A549 (cell line): ENCODE data around the gene PARVB. TPM values are rescaled to one million over a fixed set of nuclear protein-coding genes. Genes with fewer than 3 reads are reported as not detected.

Experiments used
- ATAC-seq, 2 experiments: fragments of 200-7000 bp in 1 of 2; fragments of >200 bp in 1 of 2; cut with Nextera tagmentation in 1 of 2; cut with Tn5 transposase in 1 of 2; 3 replicates each; pipeline versions ENCODE4 v1.8.0 to v1.9.1; 2018 to 2020; ENCODE audit warnings: mild to moderate bottlenecking in 1 of 2, moderate library complexity in 1 of 2
- CTCF ChIA-PET: fragments of 300-600 bp; sonication (Branson Sonifier 250); formaldehyde crosslinking; extraction: SDS; loops from one replicate; lab custom pipeline; 2021; ENCODE audit warnings: antibody characterized with exemption, inconsistent platforms; lab: Yijun Ruan, JAX
- POLR2A ChIA-PET: fragments of 350-600 bp; formaldehyde crosslinking; extraction: SDS; loops from one replicate; lab custom pipeline; 2021; ENCODE audit warnings: antibody characterized with exemption, inconsistent platforms; lab: Yijun Ruan, JAX
- DNase-seq, 2 experiments: peaks; one replicate each; pipeline versions ENCODE4 v3.0.0 to v3.0.0-alpha.2; 2011 to 2016; ENCODE audit warnings: low read depth in 1 of 2, low spot score in 1 of 2
- FAIRE-seq: peaks from 2 replicates; lab custom pipeline; 2011; peaks lifted over from hg19 to GRCh38; lab: Jason Lieb, UNC
- H3K27ac ChIP-seq, 2 experiments: fragments of >200 bp; sonication (Bioruptor Twin); formaldehyde crosslinking; 3 replicates each; pipeline ENCODE4 v1.5.1; 2016 to 2017
- H3K4me1 ChIP-seq: fragments of >200 bp; sonication (Bioruptor Twin); formaldehyde crosslinking; 3 replicates; pipeline ENCODE4 v1.6.1; 2016
- H3K4me2 ChIP-seq: fragments of >200 bp; sonication (Bioruptor Twin); formaldehyde crosslinking; 3 replicates; pipeline ENCODE4 v1.6.1; 2016
- H3K4me3 ChIP-seq: fragments of >200 bp; sonication (Bioruptor Twin); formaldehyde crosslinking; 3 replicates; pipeline ENCODE4 v1.5.1; 2016
- H3K9me3 ChIP-seq: fragments of >200 bp; sonication (Bioruptor Twin); formaldehyde crosslinking; 3 replicates; pipeline ENCODE4 v1.6.1; 2016
- BCL3 ChIP-seq: fragments of >200 bp; sonication (Bioruptor Twin); formaldehyde crosslinking; IDR thresholded peaks from 3 replicates; pipeline ENCODE4 v1.6.1; 2016
- CBX2 ChIP-seq: fragments of 200-600 bp; sonication (generic); IDR thresholded peaks from 2 replicates; pipeline ENCODE4 v1.6.1; 2016; ENCODE audit warnings: low read depth, mild to moderate bottlenecking, borderline replicate concordance
- CBX8 ChIP-seq: fragments of 200-600 bp; sonication (generic); IDR thresholded peaks from 2 replicates; pipeline ENCODE4 v1.6.1; 2016
- CHD2 ChIP-seq: fragments of 150-350 bp; IDR thresholded peaks from 2 replicates; pipeline ENCODE4 v1.6.1; 2014; ENCODE audit warnings: low read length; ENCODE audit not compliant: partially characterized antibody
- EHF ChIP-seq: fragments of 250-450 bp; sonication (Bioruptor Pico); IDR thresholded peaks from 2 replicates; pipeline ENCODE4 v1.5.0; 2020; ENCODE audit warnings: mild to moderate bottlenecking
- FOSB ChIP-seq: fragments of 250-450 bp; sonication (Bioruptor Pico); IDR thresholded peaks from 2 replicates; pipeline ENCODE4 v1.5.0; 2020; ENCODE audit warnings: mild to moderate bottlenecking, moderate library complexity
- FOXS1 ChIP-seq: fragments of 250-450 bp; sonication (Bioruptor Pico); IDR thresholded peaks from 2 replicates; pipeline ENCODE4 v1.5.0; 2020; ENCODE audit warnings: mild to moderate bottlenecking, moderate library complexity
- GATA3 ChIP-seq: IDR thresholded peaks from 2 replicates; pipeline ENCODE4 v1.6.1; 2012; ENCODE audit warnings: borderline replicate concordance
- HEYL ChIP-seq: fragments of 250-450 bp; sonication (Bioruptor Pico); IDR thresholded peaks from 2 replicates; pipeline ENCODE4 v1.8.0; 2021; ENCODE audit warnings: mild to moderate bottlenecking, moderate library complexity
- HOXA7 ChIP-seq: fragments of 250-450 bp; sonication (Bioruptor Pico); IDR thresholded peaks from 2 replicates; pipeline ENCODE4 v1.5.0; 2020; ENCODE audit warnings: mild to moderate bottlenecking, moderate library complexity
- JUNB ChIP-seq: fragments of >200 bp; sonication (Bioruptor Twin); formaldehyde crosslinking; IDR thresholded peaks from 2 replicates; pipeline ENCODE4 v1.6.1; 2016
- KDM1A ChIP-seq: fragments of 200-600 bp; sonication (generic); IDR thresholded peaks from 2 replicates; pipeline ENCODE4 v1.6.1; 2016; ENCODE audit warnings: low read depth, mild to moderate bottlenecking
- KDM5A ChIP-seq: fragments of 200-600 bp; sonication (generic); IDR thresholded peaks from 2 replicates; pipeline ENCODE4 v1.6.1; 2016; ENCODE audit warnings: antibody characterized with exemption, mild to moderate bottlenecking
- MAX ChIP-seq: IDR thresholded peaks from 2 replicates; pipeline ENCODE4 v1.6.1; 2012
- MAZ ChIP-seq: fragments of 150-350 bp; IDR thresholded peaks from 2 replicates; pipeline ENCODE4 v1.6.1; 2014; ENCODE audit warnings: antibody characterized with exemption, low read depth, low read length, borderline replicate concordance
- MYC ChIP-seq: IDR thresholded peaks from 2 replicates; pipeline ENCODE4 v1.6.1; 2012; ENCODE audit warnings: mild to moderate bottlenecking, inconsistent platforms, low read length, improper control_type of control experiment, borderline replicate concordance
- NR3C1 ChIP-seq: fragments of >200 bp; sonication (Bioruptor Twin); formaldehyde crosslinking; IDR thresholded peaks from 3 replicates; pipeline ENCODE4 v1.6.1; 2017
- PHF8 ChIP-seq: fragments of 200-600 bp; sonication (generic); IDR thresholded peaks from 2 replicates; pipeline ENCODE4 v1.6.1; 2016; ENCODE audit warnings: low read depth, mild to moderate bottlenecking, antibody characterized with exemption, moderate library complexity, borderline replicate concordance
- POLR2A ChIP-seq: IDR thresholded peaks from 2 replicates; pipeline ENCODE4 v1.6.1; 2012; ENCODE audit warnings: mild to moderate bottlenecking, low read length
- POLR2AphosphoS2 ChIP-seq: conservative IDR thresholded peaks from 2 replicates; pipeline ENCODE4 v1.6.1; 2012; ENCODE audit warnings: low read length, improper control_type of control experiment, inconsistent platforms
- RAD21 ChIP-seq, 2 experiments: fragments of >200 bp in 1 of 2; sonication (Bioruptor Twin) in 1 of 2; formaldehyde crosslinking in 1 of 2; IDR thresholded peaks in 1 of 2; conservative IDR thresholded peaks in 1 of 2; 2 replicates in 1 of 2; 3 replicates in 1 of 2; pipeline ENCODE4 v1.6.1; 2012 to 2018; ENCODE audit warnings: inconsistent platforms in 1 of 2
- RCOR1 ChIP-seq: fragments of 150-350 bp; IDR thresholded peaks from 2 replicates; pipeline ENCODE4 v1.6.1; 2014; ENCODE audit warnings: antibody characterized with exemption, low read length, low read depth
- TFCP2L1 ChIP-seq: fragments of 250-450 bp; sonication (Bioruptor Pico); IDR thresholded peaks from 2 replicates; pipeline ENCODE4 v1.5.0; 2021; ENCODE audit warnings: mild to moderate bottlenecking
- TP53 ChIP-seq: fragments of 250-450 bp; sonication (Bioruptor Pico); IDR thresholded peaks from 2 replicates; pipeline ENCODE4 v1.5.0; 2021; ENCODE audit warnings: mild to moderate bottlenecking, moderate library complexity
- ZC3H11A ChIP-seq: fragments of 450-650 bp; IDR thresholded peaks from 2 replicates; pipeline ENCODE4 v1.6.1; 2014; ENCODE audit warnings: antibody characterized with exemption, mild to moderate bottlenecking
- ZSCAN20 ChIP-seq: fragments of 250-450 bp; sonication (Bioruptor Pico); IDR thresholded peaks from 2 replicates; pipeline ENCODE4 v1.8.0; 2022; ENCODE audit warnings: mild to moderate bottlenecking, moderate library complexity
- WGBS: methylation state at CpG from one replicate; pipeline ENCODE4 v1.1.6; 2017; ENCODE audit errors: missing lambda C conversion rate; 5-methylcytosine and 5-hydroxymethylcytosine counted together
- polyA plus RNA-seq, 4 experiments: library from polyadenylated mRNA; depleted of rRNA in 3 of 4; stranded (reverse); fragments of >200 nt; fragmentation: RNase III in 1 of 4; extraction: RNeasy Plus Mini Kit Qiagen cat#74134 plus additional on column Dnase treatment in 1 of 4; gene quantifications; 2 replicates in 3 of 4; 3 replicates in 1 of 4; pipeline ENCODE4 v1.2.3, GENCODE V29; 2011 to 2017
- TF ChIP-seq, protein P1 (sequence below): IDR thresholded peaks from 2 replicates; pipeline ENCODE4 v1.6.1; 2012; ENCODE audit warnings: low read depth, borderline replicate concordance
- TF ChIP-seq, protein P2 (sequence below): fragments of 450-650 bp; IDR thresholded peaks from 2 replicates; pipeline ENCODE4 v1.6.1; 2014; ENCODE audit warnings: antibody characterized with exemption
- TF ChIP-seq, protein P3 (sequence below): fragments of >200 bp; sonication (Bioruptor Twin); formaldehyde crosslinking; IDR thresholded peaks from 3 replicates; pipeline ENCODE4 v1.5.1; 2016
- TF ChIP-seq, protein P4 (sequence below): IDR thresholded peaks from 2 replicates; pipeline ENCODE4 v1.6.1; 2012

Gene PARVB
- polyA plus RNA-seq, 2 of the 4 experiments (the other 2 are of a cell fraction), result 28.3 to 33.5 TPM

GRCh38 chr22:44170470-44170869 is 146.4 kb downstream of the PARVB start:
- ATAC-seq (no peak), DNase-seq (no peak), FAIRE-seq (no peak)
- POLR2A ChIA-PET, result no interaction called here
- no peak for TF ChIP-seq HEYL
- TF ChIP-seq KDM5A, result no peak
- TF ChIP-seq CHD2, result no peak
- TF ChIP-seq MAZ, result no peak
- no peak for TF ChIP-seq KDM1A
- TF ChIP-seq, protein P1, sequence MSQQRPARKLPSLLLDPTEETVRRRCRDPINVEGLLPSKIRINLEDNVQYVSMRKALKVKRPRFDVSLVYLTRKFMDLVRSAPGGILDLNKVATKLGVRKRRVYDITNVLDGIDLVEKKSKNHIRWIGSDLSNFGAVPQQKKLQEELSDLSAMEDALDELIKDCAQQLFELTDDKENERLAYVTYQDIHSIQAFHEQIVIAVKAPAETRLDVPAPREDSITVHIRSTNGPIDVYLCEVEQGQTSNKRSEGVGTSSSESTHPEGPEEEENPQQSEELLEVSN, result no peak
- TF ChIP-seq PHF8, result no peak
- TF ChIP-seq CBX2, result no peak
- TF ChIP-seq HOXA7, result no peak
- TF ChIP-seq CBX8, result no peak
- TF ChIP-seq POLR2A, result no peak
- no peak for TF ChIP-seq POLR2AphosphoS2
- no peak for TF ChIP-seq ZC3H11A
- no peak for TF ChIP-seq MYC
- no peak for TF ChIP-seq TP53 (CRISPR knock-in tag)
- TF ChIP-seq, protein P2, sequence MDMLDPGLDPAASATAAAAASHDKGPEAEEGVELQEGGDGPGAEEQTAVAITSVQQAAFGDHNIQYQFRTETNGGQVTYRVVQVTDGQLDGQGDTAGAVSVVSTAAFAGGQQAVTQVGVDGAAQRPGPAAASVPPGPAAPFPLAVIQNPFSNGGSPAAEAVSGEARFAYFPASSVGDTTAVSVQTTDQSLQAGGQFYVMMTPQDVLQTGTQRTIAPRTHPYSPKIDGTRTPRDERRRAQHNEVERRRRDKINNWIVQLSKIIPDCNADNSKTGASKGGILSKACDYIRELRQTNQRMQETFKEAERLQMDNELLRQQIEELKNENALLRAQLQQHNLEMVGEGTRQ, result no peak
- TF ChIP-seq ZSCAN20 (CRISPR knock-in tag), result no peak
- no peak for TF ChIP-seq RCOR1
- TF ChIP-seq FOSB (CRISPR knock-in tag), result no peak
- 95% methylated on average over 9 of the region's 11 CpGs for WGBS
- Histone ChIP-seq H3K4me3 (no peak overlapping the region), H3K27ac (no peak overlapping the region), H3K4me1 (no peaks in the 10 kb centered on the region), H3K4me2 (no peak overlapping the region), H3K9me3 (no peaks in the 10 kb centered on the region)
- CTCF ChIA-PET, result no interaction called here

GRCh38 chr22:44171561-44171960 is 147.5 kb downstream of the PARVB start:
- ChIA-PET CTCF (interaction anchor here (0.6 kb wide), 1 partner anchor 21 kb away, joined by 3 read pairs; no protein-coding TSS in a partner anchor), POLR2A (interaction anchor here (0.7 kb wide), 1 partner anchor 60 kb away, joined by 3 read pairs; no protein-coding TSS in a partner anchor)
- Histone ChIP-seq H3K4me1 (no peaks in the 10 kb centered on the region), H3K4me3 (no peak overlapping the region), H3K9me3 (no peaks in the 10 kb centered on the region), H3K4me2 (no peak overlapping the region), H3K27ac (no peak overlapping the region)
- FAIRE-seq, result no peak
- TF ChIP-seq BCL3 (no peak), MAX (no peak), POLR2A (no peak), NR3C1 (no peak), RAD21 (conservative IDR thresholded peaks at IDR 0.05 in 1 of 2, IDR thresholded peaks at IDR 0.05 in 1 of 2) (no peak), KDM5A (no peak), JUNB (no peak), TFCP2L1 (CRISPR knock-in tag) (no peak), FOXS1 (no peak), ZSCAN20 (CRISPR knock-in tag) (no peak), GATA3 (no peak), EHF (no peak)
- TF ChIP-seq, protein P3, sequence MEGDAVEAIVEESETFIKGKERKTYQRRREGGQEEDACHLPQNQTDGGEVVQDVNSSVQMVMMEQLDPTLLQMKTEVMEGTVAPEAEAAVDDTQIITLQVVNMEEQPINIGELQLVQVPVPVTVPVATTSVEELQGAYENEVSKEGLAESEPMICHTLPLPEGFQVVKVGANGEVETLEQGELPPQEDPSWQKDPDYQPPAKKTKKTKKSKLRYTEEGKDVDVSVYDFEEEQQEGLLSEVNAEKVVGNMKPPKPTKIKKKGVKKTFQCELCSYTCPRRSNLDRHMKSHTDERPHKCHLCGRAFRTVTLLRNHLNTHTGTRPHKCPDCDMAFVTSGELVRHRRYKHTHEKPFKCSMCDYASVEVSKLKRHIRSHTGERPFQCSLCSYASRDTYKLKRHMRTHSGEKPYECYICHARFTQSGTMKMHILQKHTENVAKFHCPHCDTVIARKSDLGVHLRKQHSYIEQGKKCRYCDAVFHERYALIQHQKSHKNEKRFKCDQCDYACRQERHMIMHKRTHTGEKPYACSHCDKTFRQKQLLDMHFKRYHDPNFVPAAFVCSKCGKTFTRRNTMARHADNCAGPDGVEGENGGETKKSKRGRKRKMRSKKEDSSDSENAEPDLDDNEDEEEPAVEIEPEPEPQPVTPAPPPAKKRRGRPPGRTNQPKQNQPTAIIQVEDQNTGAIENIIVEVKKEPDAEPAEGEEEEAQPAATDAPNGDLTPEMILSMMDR, result no peak
- TF ChIP-seq, protein P1, result no peak
- TF ChIP-seq, protein P4, sequence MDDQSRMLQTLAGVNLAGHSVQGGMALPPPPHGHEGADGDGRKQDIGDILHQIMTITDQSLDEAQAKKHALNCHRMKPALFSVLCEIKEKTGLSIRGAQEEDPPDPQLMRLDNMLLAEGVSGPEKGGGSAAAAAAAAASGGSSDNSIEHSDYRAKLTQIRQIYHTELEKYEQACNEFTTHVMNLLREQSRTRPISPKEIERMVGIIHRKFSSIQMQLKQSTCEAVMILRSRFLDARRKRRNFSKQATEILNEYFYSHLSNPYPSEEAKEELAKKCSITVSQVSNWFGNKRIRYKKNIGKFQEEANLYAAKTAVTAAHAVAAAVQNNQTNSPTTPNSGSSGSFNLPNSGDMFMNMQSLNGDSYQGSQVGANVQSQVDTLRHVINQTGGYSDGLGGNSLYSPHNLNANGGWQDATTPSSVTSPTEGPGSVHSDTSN, result no peak
- no peak for ATAC-seq
- no peak for DNase-seq
- WGBS, result 94% methylated on average over 6 of the region's 6 CpGs
